Mesenchymal stem cell (in vitro differentiated cells and primary cell): ENCODE results near the gene PDZD2.

Source experiments
- DNase-seq: peaks from one replicate; pipeline ENCODE4 v3.0.0-alpha.2; 2013
- H2AFZ ChIP-seq: one replicate; pipeline ENCODE4 v1.6.1; 2013; ENCODE audit warnings: low read depth, mild to moderate bottlenecking, control low read depth, inconsistent platforms, low read length, moderate library complexity
- H2AK5ac ChIP-seq: 2 replicates; pipeline ENCODE4 v1.6.1; 2013; ENCODE audit warnings: low read length, moderate library complexity, mild to moderate bottlenecking, inconsistent platforms; ENCODE audit not compliant: severe bottlenecking
- H2BK120ac ChIP-seq: one replicate; pipeline ENCODE4 v1.6.1; 2013; ENCODE audit warnings: low read depth, mild to moderate bottlenecking, inconsistent platforms, low read length, moderate library complexity
- H2BK12ac ChIP-seq, 2 experiments: one replicate each; pipeline ENCODE4 v1.6.1; 2013; ENCODE audit warnings: inconsistent platforms in 2 of 2, low read length in 2 of 2, mild to moderate bottlenecking in 2 of 2, moderate library complexity in 2 of 2, control low read depth in 1 of 2
- H2BK15ac ChIP-seq: one replicate; pipeline ENCODE4 v1.6.1; 2013; ENCODE audit warnings: mild to moderate bottlenecking, low read depth, inconsistent platforms; ENCODE audit not compliant: poor library complexity, severe bottlenecking
- H2BK5ac ChIP-seq: 2 replicates; pipeline ENCODE4 v1.6.1; 2013; ENCODE audit warnings: low read depth, mild to moderate bottlenecking, low read length, control low read depth, inconsistent platforms; ENCODE audit not compliant: poor library complexity, severe bottlenecking
- H3K14ac ChIP-seq, 2 experiments: one replicate each; pipeline ENCODE4 v1.6.1; 2013; ENCODE audit warnings: inconsistent platforms in 2 of 2, low read length in 2 of 2, control low read depth in 1 of 2, mild to moderate bottlenecking in 1 of 2, moderate library complexity in 1 of 2
- H3K18ac ChIP-seq, 2 experiments: one replicate each; pipeline ENCODE4 v1.6.1; 2013; ENCODE audit warnings: inconsistent platforms in 2 of 2, low read length in 2 of 2, control low read depth in 1 of 2, low read depth in 1 of 2, mild to moderate bottlenecking in 1 of 2
- H3K23ac ChIP-seq, 2 experiments: one replicate each; pipeline ENCODE4 v1.6.1; 2013; ENCODE audit warnings: inconsistent platforms in 2 of 2, low read length in 2 of 2, mild to moderate bottlenecking in 2 of 2, moderate library complexity in 2 of 2, control low read depth in 1 of 2
- H3K27ac ChIP-seq: 2 replicates; pipeline ENCODE4 v1.5.1; 2013; ENCODE audit warnings: mild to moderate bottlenecking, moderate library complexity, low read length, control low read depth, inconsistent platforms; ENCODE audit not compliant: poor library complexity, severe bottlenecking
- H3K27me3 ChIP-seq, 2 experiments: 2 replicates each; pipeline versions ENCODE4 v1.6.1 to v1.7.0; 2013; ENCODE audit warnings: low read length in 2 of 2, mild to moderate bottlenecking in 2 of 2, moderate library complexity in 2 of 2, control low read depth in 1 of 2, inconsistent platforms in 1 of 2; ENCODE audit not compliant: control insufficient read depth in 1 of 2, insufficient read depth in 1 of 2
- H3K36me3 ChIP-seq, 2 experiments: 2 replicates each; pipeline versions ENCODE4 v1.6.1 to v1.7.0; 2013; ENCODE audit warnings: low read length in 2 of 2, control low read depth in 1 of 2, inconsistent platforms in 1 of 2, low read depth in 1 of 2, mild to moderate bottlenecking in 1 of 2; ENCODE audit not compliant: insufficient read depth in 2 of 2, control insufficient read depth in 1 of 2
- H3K4ac ChIP-seq, 2 experiments: one replicate each; pipeline ENCODE4 v1.6.1; 2013; ENCODE audit warnings: inconsistent platforms in 2 of 2, low read length in 2 of 2, mild to moderate bottlenecking in 2 of 2, moderate library complexity in 2 of 2, control low read depth in 1 of 2, low read depth in 1 of 2
- H3K4me1 ChIP-seq: 2 replicates; pipeline ENCODE4 v1.6.1; 2013; ENCODE audit warnings: low read depth, low read length, control low read depth; ENCODE audit not compliant: control insufficient read depth, insufficient read depth
- H3K4me2 ChIP-seq: 2 replicates; pipeline ENCODE4 v1.6.1; 2013; ENCODE audit warnings: low read length, mild to moderate bottlenecking, inconsistent platforms; ENCODE audit not compliant: poor library complexity, severe bottlenecking
- H3K4me3 ChIP-seq, 2 experiments: 2 replicates each; pipeline versions ENCODE4 v1.5.1 to v1.7.0; 2013; ENCODE audit warnings: low read length in 2 of 2, mild to moderate bottlenecking in 2 of 2, control low read depth in 1 of 2, low read depth in 1 of 2; ENCODE audit not compliant: insufficient read depth in 1 of 2
- H3K79me1 ChIP-seq: replicated peaks from 2 replicates; pipeline ENCODE4 v1.6.1; 2013; ENCODE audit warnings: mild to moderate bottlenecking, control low read depth, low read length, inconsistent platforms; ENCODE audit not compliant: poor library complexity, severe bottlenecking
- H3K9ac ChIP-seq: 2 replicates; pipeline ENCODE4 v1.7.0; 2013; ENCODE audit warnings: mild to moderate bottlenecking, low read length, moderate library complexity
- H3K9me3 ChIP-seq: 2 replicates; pipeline ENCODE4 v1.7.0; 2013; ENCODE audit warnings: mild to moderate bottlenecking, low read length; ENCODE audit not compliant: control insufficient read depth
- H4K8ac ChIP-seq: one replicate; pipeline ENCODE4 v1.6.1; 2013; ENCODE audit warnings: inconsistent platforms, mild to moderate bottlenecking, low read length, moderate library complexity
- H4K91ac ChIP-seq: one replicate; pipeline ENCODE4 v1.6.1; 2013; ENCODE audit warnings: mild to moderate bottlenecking, low read length, inconsistent platforms
- WGBS: methylation state at CpG from one replicate; pipeline ENCODE4 v1.1.7; 2013; ENCODE audit warnings: mixed read lengths; 5-methylcytosine and 5-hydroxymethylcytosine counted together

Gene PDZD2

DNA sequence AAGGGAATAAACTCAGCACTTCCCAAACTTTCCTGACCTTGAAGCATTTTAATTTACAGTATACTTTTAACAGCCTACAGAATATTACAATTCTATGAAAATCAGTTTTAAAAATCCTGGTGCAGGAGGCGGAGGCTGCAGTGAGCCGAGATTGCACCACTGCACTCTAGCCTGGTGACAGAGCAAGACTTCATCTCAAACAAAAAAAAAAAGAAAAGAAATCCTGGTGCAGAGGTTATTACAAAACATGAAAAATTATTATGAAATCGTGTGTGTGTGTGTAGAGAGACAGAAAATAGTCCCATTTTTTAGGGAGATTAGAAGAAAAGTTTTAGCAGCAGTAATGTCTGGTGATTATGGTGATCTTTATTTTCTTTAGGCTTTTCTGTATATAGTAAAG lies 508.3 kb downstream of the PDZD2 start:
- H2BK120ac ChIP-seq = no peak overlapping the region
- H2BK15ac ChIP-seq = no peak overlapping the region
- H3K4ac ChIP-seq = no peak overlapping the region
- DNase-seq = no peak
- no peak overlapping the region for H3K27ac ChIP-seq
- H3K4me3 ChIP-seq = no peak overlapping the region
- H3K9me3 ChIP-seq = no peaks in the 10 kb centered on the region
- WGBS = 85% methylated on average over 3 of the region's 3 CpGs
- H2AFZ ChIP-seq = no peak overlapping the region
- H2AK5ac ChIP-seq = no peak overlapping the region
- peaks cover 0 to 8% of the 10 kb centered on the region in 2 experiments for H3K36me3 ChIP-seq
- H3K14ac ChIP-seq = no peak overlapping the region
- no peak overlapping the region for H2BK12ac ChIP-seq
- H3K4me1 ChIP-seq = no peaks in the 10 kb centered on the region
- H3K27me3 ChIP-seq = no peaks in the 10 kb centered on the region
- H2BK5ac ChIP-seq = no peak overlapping the region
- no peak overlapping the region for H4K8ac ChIP-seq
- H3K18ac ChIP-seq = no peak overlapping the region
- no peaks in the 10 kb centered on the region for H3K79me1 ChIP-seq
- H3K9ac ChIP-seq = peak overlapping the region; percentile 48
- H3K23ac ChIP-seq = no peak overlapping the region
- H3K4me2 ChIP-seq = no peak overlapping the region
- no peak overlapping the region for H4K91ac ChIP-seq

- no peak overlapping the region for H3K27ac ChIP-seq
- no peak overlapping the region for H2BK5ac ChIP-seq
- H3K23ac ChIP-seq = no peak overlapping the region
- H3K9ac ChIP-seq = no peak overlapping the region
- H3K18ac ChIP-seq = no peak overlapping the region
- no peaks in the 10 kb centered on the region for H3K79me1 ChIP-seq
- H2BK15ac ChIP-seq = no peak overlapping the region
- H3K4ac ChIP-seq = no peak overlapping the region
- no peak overlapping the region for H3K14ac ChIP-seq
- peaks cover 0 to 8% of the 10 kb centered on the region in 2 experiments for H3K36me3 ChIP-seq
- no peak overlapping the region for H4K8ac ChIP-seq
- 83% methylated on average over 2 of the region's 4 CpGs for WGBS
- H3K9me3 ChIP-seq = no peaks in the 10 kb centered on the region
- H4K91ac ChIP-seq = no peak overlapping the region
- H3K4me1 ChIP-seq = no peaks in the 10 kb centered on the region
- no peak for DNase-seq
- no peaks in the 10 kb centered on the region for H3K27me3 ChIP-seq
- no peak overlapping the region for H3K4me3 ChIP-seq
- no peak overlapping the region for H2BK120ac ChIP-seq
- H2AFZ ChIP-seq = no peak overlapping the region
- H2BK12ac ChIP-seq = no peak overlapping the region
- no peak overlapping the region for H2AK5ac ChIP-seq
- no peak overlapping the region for H3K4me2 ChIP-seq
Measured at GRCh38 chr5:32147959-32148358, 509.0 kb downstream of the PDZD2 start.

GRCh38 chr5:32150366-32150765 lies 511.4 kb downstream of the PDZD2 start:
- no peak overlapping the region for H3K14ac ChIP-seq
- no peak overlapping the region for H3K27ac ChIP-seq
- no peak for DNase-seq
- H3K9me3 ChIP-seq = no peaks in the 10 kb centered on the region
- no peak overlapping the region for H2AFZ ChIP-seq
- H3K23ac ChIP-seq = no peak overlapping the region
- H3K9ac ChIP-seq = peak overlapping the region; percentile 19
- no peak overlapping the region for H4K8ac ChIP-seq
- H3K4ac ChIP-seq = no peak overlapping the region
- H3K18ac ChIP-seq = no peak overlapping the region
- WGBS = 80% methylated on average over 1 of the region's 1 CpG
- H3K27me3 ChIP-seq = no peaks in the 10 kb centered on the region
- peaks cover 0 to 8% of the 10 kb centered on the region in 2 experiments for H3K36me3 ChIP-seq
- no peak overlapping the region for H4K91ac ChIP-seq
- no peak overlapping the region for H3K4me2 ChIP-seq
- no peaks in the 10 kb centered on the region for H3K79me1 ChIP-seq
- no peak overlapping the region for H2BK12ac ChIP-seq
- no peaks in the 10 kb centered on the region for H3K4me1 ChIP-seq
- no peak overlapping the region for H2BK15ac ChIP-seq
- no peak overlapping the region for H2BK120ac ChIP-seq
- H2AK5ac ChIP-seq = no peak overlapping the region
- H3K4me3 ChIP-seq = no peak overlapping the region
- H2BK5ac ChIP-seq = no peak overlapping the region

DNA sequence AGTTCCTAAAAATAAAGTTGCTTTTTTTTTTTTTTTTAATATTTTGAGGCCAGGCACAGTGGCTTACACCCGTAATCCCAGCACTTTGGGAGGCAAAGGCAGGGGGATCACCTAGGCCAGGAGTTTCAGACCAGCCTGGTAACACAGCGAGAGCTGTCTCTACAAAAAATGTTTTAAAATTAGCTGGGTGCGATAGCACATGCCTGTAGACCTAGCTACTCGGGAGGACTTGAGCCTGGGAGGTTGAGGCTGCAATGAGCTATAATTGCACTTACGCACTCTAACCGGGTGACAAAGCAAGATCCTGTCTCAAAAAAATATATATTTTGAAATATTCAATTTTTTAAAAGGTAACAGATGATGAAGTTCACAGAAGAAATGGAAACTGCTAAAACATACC lies 512.3 kb downstream of the PDZD2 start:
- WGBS = 95% methylated on average over 4 of the region's 6 CpGs
- no peak overlapping the region for H3K23ac ChIP-seq
- no peak overlapping the region for H2BK12ac ChIP-seq
- H4K8ac ChIP-seq = no peak overlapping the region
- H2BK5ac ChIP-seq = no peak overlapping the region
- no peak overlapping the region for H2AFZ ChIP-seq
- H3K36me3 ChIP-seq = peaks cover 0 to 5% of the 10 kb centered on the region in 2 experiments
- H3K79me1 ChIP-seq = no peaks in the 10 kb centered on the region
- no peak overlapping the region for H3K9ac ChIP-seq
- no peak overlapping the region for H2BK120ac ChIP-seq
- H3K14ac ChIP-seq = no peak overlapping the region
- no peak overlapping the region for H3K27ac ChIP-seq
- no peaks in the 10 kb centered on the region for H3K27me3 ChIP-seq
- H2BK15ac ChIP-seq = no peak overlapping the region
- H3K4ac ChIP-seq = no peak overlapping the region
- no peak overlapping the region for H4K91ac ChIP-seq
- H3K4me3 ChIP-seq = no peak overlapping the region
- no peak for DNase-seq
- H3K9me3 ChIP-seq = no peaks in the 10 kb centered on the region
- no peak overlapping the region for H3K18ac ChIP-seq
- no peak overlapping the region for H2AK5ac ChIP-seq
- no peak overlapping the region for H3K4me2 ChIP-seq
- H3K4me1 ChIP-seq = no peaks in the 10 kb centered on the region
